HepG2 (cell line): ENCODE results near the gene NOTCH4. TPM values are rescaled to one million over a fixed set of nuclear protein-coding genes. Genes with fewer than 3 reads are reported as not detected.
A peak's percentile ranks its signal among the peaks of the same experiment; 100 is the strongest.

Experiments used
- ATAC-seq: fragments of 200-7000 bp; cut with Tn5 transposase; 3 replicates; pipeline ENCODE4 v1.9.1; 2020; ENCODE audit warnings: mild to moderate bottlenecking, moderate library complexity
- BruUV-seq: library from RNA; stranded (reverse); fragments of 400-500 nt; replicated peaks from 2 replicates; lab custom pipeline; 2021; lab: Mats Ljungman, UMichigan
- CTCF ChIA-PET: fragments of 300-600 bp; formaldehyde crosslinking; extraction: SDS; loops from one replicate; lab custom pipeline; 2021; ENCODE audit warnings: low total read pairs, inconsistent platforms, low intra/inter-chr PET ratio; lab: Yijun Ruan, JAX
- POLR2A ChIA-PET: fragments of 350-600 bp; sonication (Branson Sonifier 250); formaldehyde crosslinking; loops from one replicate; lab custom pipeline; 2020; ENCODE audit warnings: antibody characterized with exemption, inconsistent platforms; lab: Yijun Ruan, JAX
- DNase-seq: peaks from one replicate; pipeline ENCODE4 v3.0.0-alpha.2; 2015; ENCODE audit warnings: low spot score
- FAIRE-seq: peaks from 3 replicates; lab custom pipeline; 2011; peaks lifted over from hg19 to GRCh38; lab: Jason Lieb, UNC
- H2AFZ ChIP-seq: one replicate; pipeline ENCODE4 v1.6.1; 2011; ENCODE audit warnings: low read length, inconsistent platforms
- H3K27ac ChIP-seq: fragments of 300-600 bp; 3 replicates; pipeline ENCODE4 v1.8.0; 2011; ENCODE audit warnings: mixed run types, mild to moderate bottlenecking, mixed read lengths, low read length, inconsistent platforms; ENCODE audit not compliant: insufficient read depth; ENCODE audit errors: extremely low read length
- H3K27me3 ChIP-seq, 2 experiments: fragments of 200-600 bp in 1 of 2; 2 replicates in 1 of 2; 3 replicates in 1 of 2; pipeline versions ENCODE4 v1.6.0 to v1.8.0; 2011; ENCODE audit warnings: low read length in 2 of 2, mild to moderate bottlenecking in 2 of 2, moderate library complexity in 2 of 2, inconsistent platforms in 1 of 2; ENCODE audit not compliant: insufficient read depth in 2 of 2, control insufficient read depth in 1 of 2
- H3K36me3 ChIP-seq, 2 experiments: fragments of 200-600 bp in 1 of 2; replicated peaks in 1 of 2; 2 replicates in 1 of 2; 3 replicates in 1 of 2; pipeline versions ENCODE4 v1.5.1 to v1.8.0; 2011; ENCODE audit warnings: low read length in 2 of 2, inconsistent platforms in 1 of 2; ENCODE audit not compliant: insufficient read depth in 2 of 2, control insufficient read depth in 1 of 2
- H3K4me1 ChIP-seq: 2 replicates; pipeline ENCODE4 v1.5.1; 2012; ENCODE audit warnings: low read length, inconsistent platforms; ENCODE audit not compliant: insufficient read depth
- H3K4me2 ChIP-seq: 2 replicates; pipeline ENCODE4 v1.6.0; 2011; ENCODE audit warnings: low read depth, low read length, inconsistent platforms
- H3K4me3 ChIP-seq, 3 experiments: fragments of 200-600 bp in 1 of 3; sonication (generic), shearing (Covaris generic) in 1 of 3; replicated peaks in 1 of 3; 2 replicates each; pipeline ENCODE4 v1.5.1; 2011 to 2016; ENCODE audit warnings: low read length in 3 of 3, inconsistent platforms in 2 of 3, low read depth in 2 of 3, mild to moderate bottlenecking in 2 of 3, control low read depth in 1 of 3, mixed read lengths in 1 of 3; ENCODE audit not compliant: insufficient read depth in 1 of 3
- H3K79me2 ChIP-seq: one replicate; pipeline ENCODE4 v1.6.1; 2011; ENCODE audit warnings: low read length, inconsistent platforms; ENCODE audit not compliant: insufficient read depth
- H3K9ac ChIP-seq: 2 replicates; pipeline ENCODE4 v1.6.0; 2011; ENCODE audit warnings: mild to moderate bottlenecking, low read depth, low read length, inconsistent platforms; ENCODE audit not compliant: insufficient read depth
- H3K9me3 ChIP-seq: 2 replicates; pipeline ENCODE4 v1.5.1; 2012; ENCODE audit warnings: mild to moderate bottlenecking, low read length
- H4K20me1 ChIP-seq: 2 replicates; pipeline ENCODE4 v1.6.0; 2011; ENCODE audit warnings: inconsistent platforms, mild to moderate bottlenecking, low read length, moderate library complexity; ENCODE audit not compliant: insufficient read depth
- AGO1 ChIP-seq: fragments of 200-400 bp; formaldehyde crosslinking; IDR thresholded peaks from 2 replicates; pipeline ENCODE4 v1.6.1; 2017; ENCODE audit warnings: mild to moderate bottlenecking, low read depth, low read length, moderate library complexity; ENCODE audit not compliant: poor library complexity, severe bottlenecking
- AGO2 ChIP-seq: fragments of 200-400 bp; formaldehyde crosslinking; optimal IDR thresholded peaks from 2 replicates; pipeline ENCODE3; 2017; ENCODE audit warnings: mild to moderate bottlenecking, low read depth, low read length, moderate library complexity
- CEBPB ChIP-seq: IDR thresholded peaks from 2 replicates; pipeline ENCODE4 v1.6.1; 2011; ENCODE audit warnings: low read depth, low read length, improper control_type of control experiment, borderline replicate concordance
- CEBPG ChIP-seq: IDR thresholded peaks from 2 replicates; pipeline ENCODE4 v1.6.1; 2016
- GABPA ChIP-seq, 2 experiments: IDR thresholded peaks; 2 replicates each; pipeline ENCODE4 v1.6.1; 2011 to 2016; ENCODE audit warnings: low read depth in 2 of 2, low read length in 1 of 2, missing biosample characterization in 1 of 2, missing genetic modification characterization in 1 of 2
- HNF4A ChIP-seq: sonication (generic); formaldehyde crosslinking; IDR thresholded peaks from 2 replicates; pipeline ENCODE4 v1.4.0; 2020; ENCODE audit warnings: missing genetic modification reagents
- HNRNPH1 ChIP-seq: fragments of 200-400 bp; formaldehyde crosslinking; optimal IDR thresholded peaks from 2 replicates; pipeline ENCODE3; 2017; ENCODE audit warnings: mild to moderate bottlenecking, low read depth, low read length
- NR2C2 ChIP-seq: sonication (generic); formaldehyde crosslinking; IDR thresholded peaks from 2 replicates; pipeline ENCODE4 v1.4.0; 2020; ENCODE audit warnings: missing genetic modification reagents, mild to moderate bottlenecking, moderate library complexity, borderline replicate concordance
- PAF1 ChIP-seq: IDR thresholded peaks from 2 replicates; pipeline ENCODE4 v1.6.1; 2016; ENCODE audit warnings: missing genetic modification reagents, missing compliant biosample characterization
- POLR2A ChIP-seq, 2 experiments: IDR thresholded peaks; 2 replicates each; pipeline ENCODE4 v1.6.1; 2011; ENCODE audit warnings: low read depth in 2 of 2, low read length in 2 of 2, mild to moderate bottlenecking in 1 of 2, moderate library complexity in 1 of 2; ENCODE audit not compliant: insufficient read depth in 1 of 2
- POLR2G ChIP-seq: fragments of 200-400 bp; formaldehyde crosslinking; IDR thresholded peaks from 2 replicates; pipeline ENCODE4 v1.6.1; 2018; ENCODE audit warnings: mild to moderate bottlenecking, low read depth, low read length, moderate library complexity
- RBAK ChIP-seq: sonication (generic); formaldehyde crosslinking; IDR thresholded peaks from 2 replicates; pipeline ENCODE4 v1.5.1; 2020; ENCODE audit warnings: mild to moderate bottlenecking, missing genetic modification reagents
- RBFOX2 ChIP-seq: fragments of 200-400 bp; formaldehyde crosslinking; IDR thresholded peaks from 2 replicates; pipeline ENCODE4 v1.6.1; 2017; ENCODE audit warnings: low read depth, mild to moderate bottlenecking, low read length
- RBM22 ChIP-seq: fragments of 200-400 bp; formaldehyde crosslinking; optimal IDR thresholded peaks from 2 replicates; pipeline ENCODE3; 2017; ENCODE audit warnings: mild to moderate bottlenecking, low read length, moderate library complexity
- SMAD3 ChIP-seq: sonication (generic); formaldehyde crosslinking; IDR thresholded peaks from 2 replicates; pipeline ENCODE4 v1.4.0; 2020; ENCODE audit warnings: missing genetic modification reagents
- SP5 ChIP-seq: IDR thresholded peaks from 2 replicates; pipeline ENCODE4 v1.6.1; 2016; ENCODE audit warnings: low read depth, borderline replicate concordance
- TEAD3 ChIP-seq: optimal IDR thresholded peaks from 2 replicates; pipeline ENCODE3; 2016; ENCODE audit warnings: borderline replicate concordance
- ZBTB37 ChIP-seq: sonication (generic); formaldehyde crosslinking; IDR thresholded peaks from 2 replicates; pipeline ENCODE4 v1.4.0; 2020; ENCODE audit warnings: mild to moderate bottlenecking, missing genetic modification reagents
- WGBS: methylation state at CpG from one replicate; pipeline ENCODE4 v1.1.6; 2017; ENCODE audit warnings: low lambda C conversion rate; 5-methylcytosine and 5-hydroxymethylcytosine counted together
- in situ Hi-C: cut with HindIII; loops from 2 replicates; pipeline ENCODE4 v1.10.0; 2017; ENCODE audit warnings: low pct_unique_long_range_greater_than_20kb; ENCODE audit not compliant: extremely low pct_ligation_motif_present
- intact Hi-C: fragments of 100-400 bp; cut with micrococcal nuclease; formaldehyde crosslinking; loops from one replicate; pipeline ENCODE4 v1.10.0; 2022; ENCODE audit not compliant: unreplicated experiment
- polyA plus RNA-seq, 8 experiments: library from polyadenylated mRNA; depleted of rRNA in 3 of 8; stranded (reverse) in 7 of 8; unstranded in 1 of 8; fragments of >200 nt; fragmentation: Illumina TruSeq in 4 of 8; extraction: Trizol in 4 of 8; gene quantifications; 2 replicates each; pipeline versions ENCODE4 v1.2.1 to v1.2.3, GENCODE V29; 2011 to 2016; ENCODE audit warnings: low read depth in 4 of 8, missing spikeins in 1 of 8, mixed read lengths in 1 of 8; ENCODE audit not compliant: insufficient read depth in 1 of 8
- total RNA-seq, 5 experiments: library from RNA; depleted of rRNA; stranded (reverse); fragments of >200 nt; fragmentation: Illumina TruSeq; extraction: Trizol; gene quantifications; 2 replicates each; pipeline ENCODE4 v1.2.3, GENCODE V29; 2016; ENCODE audit warnings: low read depth in 1 of 5
- TF ChIP-seq, protein P1 (sequence below), 2 experiments: fragments of 450-650 bp in 1 of 2; sonication (generic) in 1 of 2; formaldehyde crosslinking; IDR thresholded peaks; 2 replicates each; pipeline versions ENCODE4 v1.5.0 to v1.8.0; 2020 to 2022; ENCODE audit warnings: mild to moderate bottlenecking in 1 of 2, missing genetic modification reagents in 1 of 2
- TF ChIP-seq, protein P2 (sequence below): sonication (generic); formaldehyde crosslinking; IDR thresholded peaks from 2 replicates; pipeline ENCODE4 v1.5.0; 2020; ENCODE audit warnings: missing genetic modification reagents

The NOTCH4 gene
- total and polyA plus RNA-seq, 2 of the 13 experiments (the other 11 are each of a cell fraction or from before 2014, with no cell fraction given), result 0.51 to 0.83 TPM

DNA sequence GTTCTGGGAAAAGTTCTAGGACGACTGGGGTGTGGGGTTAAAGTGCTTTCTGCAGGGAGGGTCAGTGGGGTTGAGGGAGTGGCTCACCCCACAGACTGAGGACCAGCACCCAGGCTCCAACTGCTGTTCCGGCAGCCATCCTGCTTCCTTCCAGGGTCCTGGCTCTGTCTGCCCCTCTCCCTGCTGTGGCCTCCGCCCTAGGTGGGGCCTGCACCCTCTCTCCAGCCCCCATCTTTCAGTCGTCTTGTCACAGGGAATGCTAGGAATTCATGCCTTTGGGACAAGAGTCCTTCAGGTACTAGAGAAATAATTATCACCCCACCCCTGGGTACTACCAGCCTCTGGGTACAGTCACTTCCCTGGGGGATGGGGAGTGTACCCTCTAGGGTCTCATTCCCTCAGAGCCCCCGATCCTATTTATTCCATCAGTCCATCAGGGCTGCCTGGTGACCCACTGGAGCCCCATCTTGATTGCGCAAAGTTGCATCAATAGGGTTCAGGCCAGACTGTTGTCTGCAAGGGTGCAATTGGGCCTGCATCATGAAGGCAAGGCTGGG is 39.7 kb downstream of the NOTCH4 start, which contains the start of gene AGER:
AGER (minus strand) TSS at position 170 of the 557 bp plus-strand sequence; CDS start at position 139, 31 bp downstream.
- ATAC-seq, result no peak
- CTCF ChIA-PET, result no interaction called here
- no peak for TF ChIP-seq RBAK
- TF ChIP-seq ZBTB37 (CRISPR knock-in tag), result no peak
- TF ChIP-seq RBFOX2, result peak; percentile 69
- peak; percentile 65; the same call in 1 of the 2 replicates for TF ChIP-seq CEBPB
- no peak for TF ChIP-seq TEAD3 (CRISPR knock-in tag)
- TF ChIP-seq AGO1, result peak; percentile 73
- peak; percentile 81 for TF ChIP-seq CEBPG
- TF ChIP-seq HNRNPH1, result peak; percentile 59
- TF ChIP-seq, protein P1, sequence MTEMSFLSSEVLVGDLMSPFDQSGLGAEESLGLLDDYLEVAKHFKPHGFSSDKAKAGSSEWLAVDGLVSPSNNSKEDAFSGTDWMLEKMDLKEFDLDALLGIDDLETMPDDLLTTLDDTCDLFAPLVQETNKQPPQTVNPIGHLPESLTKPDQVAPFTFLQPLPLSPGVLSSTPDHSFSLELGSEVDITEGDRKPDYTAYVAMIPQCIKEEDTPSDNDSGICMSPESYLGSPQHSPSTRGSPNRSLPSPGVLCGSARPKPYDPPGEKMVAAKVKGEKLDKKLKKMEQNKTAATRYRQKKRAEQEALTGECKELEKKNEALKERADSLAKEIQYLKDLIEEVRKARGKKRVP (CRISPR knock-in tag; IDR thresholded peaks at IDR 0.05), result peak in 1 of 2 experiments; percentile 71; a peak in 2 of 4 replicates
- TF ChIP-seq PAF1 (CRISPR knock-in tag), result 0 out of 2 replicates have a peak, but pooled peaks have one; percentile 63
- peak; percentile 92 for TF ChIP-seq RBM22
- no peak for TF ChIP-seq SMAD3 (CRISPR knock-in tag)
- no peak for TF ChIP-seq NR2C2 (CRISPR knock-in tag)
- TF ChIP-seq, protein P2, sequence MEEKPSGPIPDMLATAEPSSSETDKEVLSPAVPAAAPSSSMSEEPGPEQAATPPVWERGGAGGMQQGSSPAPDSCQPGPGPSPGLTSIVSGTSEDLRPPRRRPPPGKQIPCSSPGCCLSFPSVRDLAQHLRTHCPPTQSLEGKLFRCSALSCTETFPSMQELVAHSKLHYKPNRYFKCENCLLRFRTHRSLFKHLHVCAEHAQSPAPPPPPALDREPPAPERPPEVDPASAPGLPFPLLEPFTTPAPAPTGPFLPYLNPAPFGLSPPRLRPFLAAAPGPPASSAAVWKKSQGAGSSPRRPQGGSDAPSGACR (CRISPR knock-in tag), result no peak
- TF ChIP-seq GABPA (IDR thresholded peaks at IDR 0.05; ENCODE audit: low read depth, low read length), result peak; percentile 5; the same call in 1 of the 2 replicates
- TF ChIP-seq GABPA (CRISPR knock-in tag; IDR thresholded peaks at IDR 0.05; ENCODE audit: low read depth), result no peak
- TF ChIP-seq POLR2A (IDR thresholded peaks at IDR 0.05; ENCODE audit: insufficient read depth in 1 of 2, low read depth in 2 of 2, low read length in 2 of 2), result peak; percentile 44 to 61; a peak in 2 of 4 replicates
- TF ChIP-seq HNF4A (CRISPR knock-in tag), result peak; percentile 14; the same call in 1 of the 2 replicates
- TF ChIP-seq POLR2G, result peak; percentile 59; the same call in 1 of the 2 replicates
- peak; percentile 87 for TF ChIP-seq AGO2
- TF ChIP-seq SP5 (CRISPR knock-in tag), result no peak

More for the DNA sequence above, 39.7 kb downstream of the NOTCH4 start, which contains the start of gene AGER:
- Histone ChIP-seq H3K27me3 (no peaks in the 10 kb centered on the region), H3K9ac (no peak within 1 kb of the TSS), H2AFZ (no peak within 1 kb of the TSS), H3K4me3 (no peak within 1 kb of the TSS), H3K27ac (no peak within 1 kb of the TSS), H4K20me1 (no peaks in the 10 kb centered on the region), H3K9me3 (no peaks in the 10 kb centered on the region), H3K4me1 (peaks cover 23% of the 10 kb centered on the region), H3K4me2 (no peak within 1 kb of the TSS), H3K79me2 (peaks cover 17% of the 10 kb centered on the region), H3K36me3 (peaks cover 27 to 50% of the 10 kb centered on the region in 2 experiments)
- no TSS peak for BruUV-seq
- no peak for FAIRE-seq
- 90% methylated on average over 6 of the region's 6 CpGs for WGBS
- POLR2A ChIA-PET, result no interaction called here
- in situ Hi-C loops, result no loop called here
- intact Hi-C loops, result no loop called here
- no peak for DNase-seq
